Loucy (cell line): Measurements from ENCODE around the gene AGAP1.

Experiments used
- H2AFZ ChIP-seq: fragments of 200-600 bp; sonication (generic); 2 replicates; pipeline ENCODE4 v1.6.0; 2016; ENCODE audit warnings: antibody characterized with exemption, mild to moderate bottlenecking, low read length, moderate library complexity
- H3F3A ChIP-seq: fragments of 200-600 bp; 2 replicates; pipeline ENCODE4 v1.6.0; 2016; ENCODE audit warnings: antibody characterized with exemption, low read depth, mild to moderate bottlenecking
- H3K27me3 ChIP-seq: fragments of 200-600 bp; sonication (generic); 2 replicates; pipeline ENCODE4 v1.6.1; 2014; ENCODE audit warnings: low read length, mild to moderate bottlenecking; ENCODE audit not compliant: insufficient read depth, poor library complexity, severe bottlenecking
- H3K36me3 ChIP-seq: fragments of 200-600 bp; sonication (generic); 2 replicates; pipeline ENCODE4 v1.6.1; 2016; ENCODE audit warnings: low read length; ENCODE audit not compliant: insufficient read depth
- H3K4me1 ChIP-seq: fragments of 200-600 bp; sonication (generic); 2 replicates; pipeline ENCODE4 v1.5.1; 2014; ENCODE audit warnings: low read length, mild to moderate bottlenecking; ENCODE audit not compliant: insufficient read depth, poor library complexity, severe bottlenecking
- H3K4me2 ChIP-seq: fragments of 200-600 bp; sonication (generic); 2 replicates; pipeline ENCODE4 v1.6.0; 2014; ENCODE audit warnings: antibody characterized with exemption, low read length, low read depth, mild to moderate bottlenecking; ENCODE audit not compliant: poor library complexity, severe bottlenecking
- H3K4me3 ChIP-seq: fragments of 200-600 bp; sonication (generic); 2 replicates; pipeline ENCODE4 v1.5.1; 2014; ENCODE audit warnings: low read length, mild to moderate bottlenecking, mixed read lengths; ENCODE audit not compliant: poor library complexity, severe bottlenecking
- H3K79me2 ChIP-seq: fragments of 200-600 bp; sonication (generic); 2 replicates; pipeline ENCODE4 v1.6.1; 2014; ENCODE audit warnings: low read length; ENCODE audit not compliant: insufficient read depth
- H3K9ac ChIP-seq: fragments of 200-600 bp; sonication (generic); 2 replicates; pipeline ENCODE4 v1.6.0; 2014; ENCODE audit warnings: mild to moderate bottlenecking, low read depth, low read length, moderate library complexity; ENCODE audit not compliant: poor library complexity, severe bottlenecking
- H3K9me2 ChIP-seq: fragments of 200-600 bp; sonication (generic); replicated peaks from 2 replicates; pipeline ENCODE4 v1.6.1; 2016; ENCODE audit warnings: low read depth, low read length, mixed read lengths
- H3K9me3 ChIP-seq: fragments of 200-600 bp; sonication (generic); 2 replicates; pipeline ENCODE4 v1.6.1; 2014; ENCODE audit warnings: mild to moderate bottlenecking, antibody characterized with exemption, low read length, low read depth; ENCODE audit not compliant: insufficient read depth
- H4K20me1 ChIP-seq: fragments of 200-600 bp; sonication (generic); 2 replicates; pipeline ENCODE4 v1.6.0; 2014; ENCODE audit warnings: antibody characterized with exemption, low read length, mild to moderate bottlenecking; ENCODE audit not compliant: insufficient read depth, poor library complexity, severe bottlenecking
- CTCF ChIP-seq: fragments of 200-600 bp; sonication (generic); conservative IDR thresholded peaks from 2 replicates; pipeline ENCODE4 v1.5.1; 2014; ENCODE audit warnings: mild to moderate bottlenecking, antibody characterized with exemption, low read length
- EZH2phosphoT487 ChIP-seq: fragments of 200-600 bp; IDR thresholded peaks from 2 replicates; pipeline ENCODE4 v1.6.1; 2018; ENCODE audit warnings: antibody characterized with exemption, mild to moderate bottlenecking, moderate library complexity, borderline replicate concordance

Gene AGAP1

DNA sequence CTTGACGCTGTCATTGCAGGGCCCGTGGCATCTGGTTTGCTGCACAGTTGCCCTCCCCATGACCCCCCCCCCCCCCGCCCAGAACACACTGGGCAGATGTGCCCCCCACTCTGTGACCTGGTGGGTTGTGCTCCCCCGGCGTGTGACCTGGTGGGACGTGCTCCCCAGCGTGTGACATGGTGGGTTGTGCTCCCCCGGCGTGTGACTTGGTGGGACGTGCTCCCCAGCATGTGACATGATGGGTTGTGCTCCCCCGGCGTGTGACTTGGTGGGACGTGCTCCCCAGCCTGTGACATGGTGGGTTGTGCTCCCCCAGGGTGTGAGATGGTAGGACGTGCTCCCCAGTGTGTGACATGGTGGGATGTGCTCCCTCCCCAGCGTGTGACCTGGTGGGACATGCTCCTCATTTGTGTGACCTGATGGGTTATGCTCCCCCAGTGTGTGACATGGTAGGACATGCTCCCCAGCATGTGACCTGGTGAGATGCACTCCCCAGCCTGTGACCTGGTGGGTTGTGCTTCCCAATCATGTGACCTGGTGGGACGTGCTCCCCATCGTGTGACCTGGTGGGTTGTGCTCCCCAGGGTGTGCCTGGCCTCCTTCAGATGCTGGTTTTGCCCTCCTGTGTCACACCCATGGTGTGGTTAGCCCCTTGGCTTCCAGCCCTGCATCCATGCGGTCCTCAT, 213.7 kb downstream of the AGAP1 start:
- Histone ChIP-seq H3K79me2 (peaks cover 21% of the 10 kb centered on the region; the same call in 1 of the 2 replicates), H3K4me2 (no peak overlapping the region), H3K27me3 (no peaks in the 10 kb centered on the region), H2AFZ (no peak overlapping the region), H3F3A (no peaks in the 10 kb centered on the region), H3K4me1 (no peaks in the 10 kb centered on the region), H3K9me3 (no peaks in the 10 kb centered on the region), H3K36me3 (peaks cover 9% of the 10 kb centered on the region; the same call in 1 of the 2 replicates), H4K20me1 (no peaks in the 10 kb centered on the region), H3K4me3 (no peak overlapping the region), H3K9me2 (no peaks in the 10 kb centered on the region), H3K9ac (no peak overlapping the region)
- TF ChIP-seq EZH2phosphoT487, result no peak
- TF ChIP-seq CTCF, result no peak

- TF ChIP-seq CTCF, result no peak
- no peaks in the 10 kb centered on the region for H3F3A ChIP-seq
- H3K9ac ChIP-seq, result no peak overlapping the region
- no peak overlapping the region for H3K4me3 ChIP-seq
- H3K36me3 ChIP-seq, result peaks cover 9% of the 10 kb centered on the region; the same call in 1 of the 2 replicates
- no peaks in the 10 kb centered on the region for H3K9me3 ChIP-seq
- peaks cover 11% of the 10 kb centered on the region; the same call in 1 of the 2 replicates for H3K79me2 ChIP-seq
- no peaks in the 10 kb centered on the region for H3K9me2 ChIP-seq
- H3K4me2 ChIP-seq, result no peak overlapping the region
- no peaks in the 10 kb centered on the region for H3K27me3 ChIP-seq
- H4K20me1 ChIP-seq, result no peaks in the 10 kb centered on the region
- no peaks in the 10 kb centered on the region for H3K4me1 ChIP-seq
- no peak overlapping the region for H2AFZ ChIP-seq
Observed at GRCh38 chr2:235709124-235709813, 215.4 kb downstream of the AGAP1 start.

DNA sequence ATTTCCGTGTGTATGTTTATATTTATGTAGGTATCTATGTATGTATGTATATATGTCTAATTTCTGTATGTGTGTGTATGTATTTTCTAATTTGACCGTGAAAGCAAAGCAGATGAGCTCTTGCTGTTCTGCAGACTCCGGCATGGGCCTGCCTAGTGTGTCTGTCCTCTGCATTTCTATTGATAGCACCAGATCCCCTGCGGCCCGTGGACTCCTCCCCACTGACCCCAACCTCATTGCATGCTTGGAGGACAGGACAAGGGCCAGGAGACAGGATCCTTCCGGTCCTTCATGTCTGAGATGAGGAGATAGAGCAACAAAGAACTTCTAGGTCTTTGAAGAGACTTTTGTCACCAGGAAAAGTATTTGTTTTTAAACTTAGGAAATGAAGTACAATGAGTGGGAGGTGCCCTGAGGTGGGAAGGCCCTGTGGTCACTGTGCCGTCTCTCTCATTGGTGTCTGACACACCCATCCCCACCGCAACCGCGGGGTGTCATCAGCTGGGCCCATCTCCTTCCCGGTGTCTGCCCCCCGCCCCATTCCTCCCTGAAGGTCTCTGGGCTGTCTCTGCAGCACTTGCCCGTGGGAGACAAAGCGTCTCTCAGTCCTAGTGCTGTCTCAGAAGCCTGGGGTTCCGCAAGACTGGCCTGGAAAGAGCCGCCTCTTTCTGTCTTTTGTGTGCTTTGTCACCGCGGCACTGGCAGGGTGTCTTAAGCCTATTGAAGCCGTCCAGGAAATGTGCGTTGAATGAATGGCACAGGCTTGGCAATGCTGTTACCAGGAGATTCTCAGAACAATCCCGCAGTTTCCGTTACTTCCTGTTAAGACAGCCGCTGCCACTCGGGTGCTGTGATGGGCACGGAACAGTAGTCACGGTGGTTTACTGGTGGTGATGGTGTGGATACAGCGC, 216.4 kb downstream of the AGAP1 start:
- no peaks in the 10 kb centered on the region for H4K20me1 ChIP-seq
- no peaks in the 10 kb centered on the region for H3K9me3 ChIP-seq
- peaks cover 11% of the 10 kb centered on the region; the same call in 1 of the 2 replicates for H3K79me2 ChIP-seq
- no peak overlapping the region for H2AFZ ChIP-seq
- H3K27me3 ChIP-seq, result no peaks in the 10 kb centered on the region
- peaks cover 9% of the 10 kb centered on the region; the same call in 1 of the 2 replicates for H3K36me3 ChIP-seq
- no peaks in the 10 kb centered on the region for H3K4me1 ChIP-seq
- TF ChIP-seq CTCF (no peak), EZH2phosphoT487 (no peak)
- no peak overlapping the region for H3K4me3 ChIP-seq
- no peak overlapping the region for H3K9ac ChIP-seq
- H3F3A ChIP-seq, result no peaks in the 10 kb centered on the region
- no peaks in the 10 kb centered on the region for H3K9me2 ChIP-seq
- no peak overlapping the region for H3K4me2 ChIP-seq
